Parathyroid adenoma (tissue), 2 donors: ENCODE measurements around the gene PRSS21.

Experiments
- H2AFZ ChIP-seq: fragments of 300-600 bp; sonication (generic); one replicate; pipeline ENCODE4 v1.7.0; 2017; ENCODE audit warnings: antibody characterized with exemption, mild to moderate bottlenecking
- H3K27ac ChIP-seq: fragments of 300-600 bp; sonication (generic); one replicate; pipeline ENCODE4 v1.7.0; 2017
- H3K27me3 ChIP-seq: fragments of 300-600 bp; sonication (generic); one replicate; pipeline ENCODE4 v1.7.0; 2017; ENCODE audit warnings: low read length; ENCODE audit not compliant: control insufficient read depth, insufficient read depth
- H3K36me3 ChIP-seq: fragments of 300-600 bp; sonication (generic); one replicate; pipeline ENCODE4 v1.7.0; 2017; ENCODE audit warnings: low read length; ENCODE audit not compliant: control insufficient read depth, insufficient read depth
- H3K4me1 ChIP-seq: fragments of 300-600 bp; sonication (generic); one replicate; pipeline ENCODE4 v1.7.0; 2017; ENCODE audit warnings: control low read depth
- H3K4me2 ChIP-seq: fragments of 300-600 bp; sonication (generic); one replicate; pipeline ENCODE4 v1.7.0; 2017; ENCODE audit warnings: low read length
- H3K4me3 ChIP-seq: fragments of 300-600 bp; sonication (generic); one replicate; pipeline ENCODE4 v1.7.0; 2017; ENCODE audit warnings: low read depth, low read length
- H3K79me2 ChIP-seq: fragments of 300-600 bp; sonication (generic); one replicate; pipeline ENCODE4 v1.7.0; 2017; ENCODE audit warnings: control low read depth
- H3K9ac ChIP-seq: fragments of 300-600 bp; sonication (generic); one replicate; pipeline ENCODE4 v1.7.0; 2017; ENCODE audit warnings: mild to moderate bottlenecking
- H3K9me3 ChIP-seq: fragments of 300-600 bp; sonication (generic); one replicate; pipeline ENCODE4 v1.7.0; 2017; ENCODE audit warnings: low read length; ENCODE audit not compliant: control insufficient read depth
- TF ChIP-seq, protein P1 (sequence below): fragments of 300-600 bp; sonication (generic); IDR thresholded peaks from one replicate; pipeline ENCODE4 v1.7.0; 2017; ENCODE audit warnings: antibody characterized with exemption, mild to moderate bottlenecking
- donor health status: primary hyperparathyroidism.

The PRSS21 gene

DNA sequence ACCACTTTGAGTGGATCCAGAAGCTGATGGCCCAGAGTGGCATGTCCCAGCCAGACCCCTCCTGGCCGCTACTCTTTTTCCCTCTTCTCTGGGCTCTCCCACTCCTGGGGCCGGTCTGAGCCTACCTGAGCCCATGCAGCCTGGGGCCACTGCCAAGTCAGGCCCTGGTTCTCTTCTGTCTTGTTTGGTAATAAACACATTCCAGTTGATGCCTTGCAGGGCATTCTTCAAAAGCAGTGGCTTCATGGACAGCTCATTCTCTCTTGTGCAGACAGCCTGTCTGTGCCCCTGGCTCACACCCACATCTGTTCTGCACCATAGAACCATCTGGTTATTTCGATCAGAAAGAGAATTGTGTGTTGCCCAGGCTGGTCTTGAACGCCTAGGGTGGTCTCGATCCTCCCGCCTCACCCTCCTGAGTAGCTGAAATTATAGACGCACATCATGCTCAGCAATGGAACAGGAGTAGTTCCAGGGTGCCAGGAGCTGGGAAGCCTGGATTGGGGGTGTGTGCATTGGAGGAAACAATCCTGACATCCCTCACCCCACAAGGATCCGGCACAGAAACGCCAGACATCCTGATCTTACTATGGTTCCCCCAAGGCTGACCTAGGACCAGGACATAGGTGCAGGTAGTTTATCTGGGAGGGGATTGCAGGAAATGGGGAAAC lies 4.6 kb downstream of the PRSS21 start:
- Histone ChIP-seq H3K27ac (no peak overlapping the region), H3K4me2 (no peak overlapping the region), H2AFZ (no peak overlapping the region), H3K9ac (no peak overlapping the region), H3K4me3 (no peak overlapping the region), H3K79me2 (no peaks in the 10 kb centered on the region), H3K4me1 (no peaks in the 10 kb centered on the region), H3K27me3 (no peaks in the 10 kb centered on the region), H3K36me3 (no peaks in the 10 kb centered on the region), H3K9me3 (no peaks in the 10 kb centered on the region)
- TF ChIP-seq, protein P1, sequence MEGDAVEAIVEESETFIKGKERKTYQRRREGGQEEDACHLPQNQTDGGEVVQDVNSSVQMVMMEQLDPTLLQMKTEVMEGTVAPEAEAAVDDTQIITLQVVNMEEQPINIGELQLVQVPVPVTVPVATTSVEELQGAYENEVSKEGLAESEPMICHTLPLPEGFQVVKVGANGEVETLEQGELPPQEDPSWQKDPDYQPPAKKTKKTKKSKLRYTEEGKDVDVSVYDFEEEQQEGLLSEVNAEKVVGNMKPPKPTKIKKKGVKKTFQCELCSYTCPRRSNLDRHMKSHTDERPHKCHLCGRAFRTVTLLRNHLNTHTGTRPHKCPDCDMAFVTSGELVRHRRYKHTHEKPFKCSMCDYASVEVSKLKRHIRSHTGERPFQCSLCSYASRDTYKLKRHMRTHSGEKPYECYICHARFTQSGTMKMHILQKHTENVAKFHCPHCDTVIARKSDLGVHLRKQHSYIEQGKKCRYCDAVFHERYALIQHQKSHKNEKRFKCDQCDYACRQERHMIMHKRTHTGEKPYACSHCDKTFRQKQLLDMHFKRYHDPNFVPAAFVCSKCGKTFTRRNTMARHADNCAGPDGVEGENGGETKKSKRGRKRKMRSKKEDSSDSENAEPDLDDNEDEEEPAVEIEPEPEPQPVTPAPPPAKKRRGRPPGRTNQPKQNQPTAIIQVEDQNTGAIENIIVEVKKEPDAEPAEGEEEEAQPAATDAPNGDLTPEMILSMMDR, result no peak

DNA sequence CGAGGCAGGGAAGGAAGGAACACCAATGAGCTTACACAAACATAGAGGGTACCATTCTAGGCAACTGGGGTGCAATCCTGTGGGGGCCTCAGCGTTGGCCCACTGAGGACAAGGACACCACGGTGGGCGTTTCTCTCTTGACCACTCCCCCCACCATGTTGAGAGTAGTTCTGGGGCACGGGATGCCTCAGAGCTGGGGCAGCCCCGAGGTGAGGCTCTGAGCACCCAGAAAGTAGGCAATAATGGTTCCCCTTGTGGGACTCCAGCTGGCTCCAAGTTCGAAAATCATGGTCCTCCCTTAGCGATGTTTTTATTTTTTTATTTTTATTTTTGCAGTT lies 5.1 kb downstream of the PRSS21 start:
- Histone ChIP-seq H3K27ac (no peak overlapping the region), H3K79me2 (no peaks in the 10 kb centered on the region), H2AFZ (no peak overlapping the region), H3K4me1 (no peaks in the 10 kb centered on the region), H3K36me3 (no peaks in the 10 kb centered on the region), H3K9ac (no peak overlapping the region), H3K4me2 (no peak overlapping the region), H3K4me3 (no peak overlapping the region), H3K27me3 (no peaks in the 10 kb centered on the region), H3K9me3 (no peaks in the 10 kb centered on the region)
- TF ChIP-seq, protein P1, result no peak

DNA sequence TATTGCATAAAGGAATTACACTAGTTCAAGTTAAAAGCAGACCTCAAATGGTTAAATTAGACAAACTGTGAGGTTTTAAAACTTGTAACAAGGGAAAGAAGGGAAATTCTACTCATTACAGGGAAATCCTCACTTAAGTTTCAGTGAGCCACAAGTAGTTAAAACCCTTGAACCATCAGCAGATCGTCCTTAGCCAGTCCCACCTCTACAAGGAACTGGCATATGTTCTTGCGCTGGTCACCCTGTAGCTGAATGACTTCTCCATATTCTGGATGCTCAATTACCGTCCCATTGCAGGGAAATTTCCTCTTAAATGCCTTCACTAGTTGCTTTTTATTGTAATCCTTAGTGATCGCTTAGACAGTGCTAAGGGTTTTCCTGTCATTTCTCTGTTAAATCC lies 5.5 kb downstream of the PRSS21 start:
- no peak overlapping the region for H3K4me3 ChIP-seq
- H3K9ac ChIP-seq, result no peak overlapping the region
- no peaks in the 10 kb centered on the region for H3K9me3 ChIP-seq
- TF ChIP-seq, protein P1, result no peak
- H3K36me3 ChIP-seq, result no peaks in the 10 kb centered on the region
- H3K27ac ChIP-seq, result no peak overlapping the region
- H3K79me2 ChIP-seq, result no peaks in the 10 kb centered on the region
- no peak overlapping the region for H2AFZ ChIP-seq
- H3K4me1 ChIP-seq, result no peaks in the 10 kb centered on the region
- H3K4me2 ChIP-seq, result no peak overlapping the region
- no peaks in the 10 kb centered on the region for H3K27me3 ChIP-seq

DNA sequence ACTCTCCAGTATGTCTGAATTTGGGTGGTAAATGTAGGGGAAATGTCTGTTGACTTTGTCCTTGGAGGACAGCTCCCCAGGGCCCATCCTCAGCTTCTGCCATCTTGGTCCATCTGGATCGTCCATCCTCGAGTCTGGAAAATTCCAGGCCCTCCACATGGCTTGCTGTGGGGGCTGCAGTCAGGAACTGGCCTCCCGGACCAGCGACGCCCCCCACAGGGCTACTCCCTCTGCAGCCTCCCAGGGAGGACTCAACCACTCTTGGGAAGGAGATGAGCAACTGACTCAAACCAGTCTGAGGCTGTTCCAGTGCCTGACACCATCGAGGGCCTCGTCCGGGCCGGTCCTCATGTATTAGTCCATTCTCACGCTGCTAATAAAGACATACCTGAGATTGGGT lies 7.6 kb downstream of the PRSS21 start:
- TF ChIP-seq, protein P1, result no peak
- H3K9me3 ChIP-seq, result no peaks in the 10 kb centered on the region
- H2AFZ ChIP-seq, result no peak overlapping the region
- no peaks in the 10 kb centered on the region for H3K79me2 ChIP-seq
- no peaks in the 10 kb centered on the region for H3K36me3 ChIP-seq
- H3K9ac ChIP-seq, result no peak overlapping the region
- no peak overlapping the region for H3K4me3 ChIP-seq
- no peaks in the 10 kb centered on the region for H3K27me3 ChIP-seq
- peaks cover 4% of the 10 kb centered on the region for H3K4me1 ChIP-seq
- no peak overlapping the region for H3K27ac ChIP-seq
- no peak overlapping the region for H3K4me2 ChIP-seq

DNA sequence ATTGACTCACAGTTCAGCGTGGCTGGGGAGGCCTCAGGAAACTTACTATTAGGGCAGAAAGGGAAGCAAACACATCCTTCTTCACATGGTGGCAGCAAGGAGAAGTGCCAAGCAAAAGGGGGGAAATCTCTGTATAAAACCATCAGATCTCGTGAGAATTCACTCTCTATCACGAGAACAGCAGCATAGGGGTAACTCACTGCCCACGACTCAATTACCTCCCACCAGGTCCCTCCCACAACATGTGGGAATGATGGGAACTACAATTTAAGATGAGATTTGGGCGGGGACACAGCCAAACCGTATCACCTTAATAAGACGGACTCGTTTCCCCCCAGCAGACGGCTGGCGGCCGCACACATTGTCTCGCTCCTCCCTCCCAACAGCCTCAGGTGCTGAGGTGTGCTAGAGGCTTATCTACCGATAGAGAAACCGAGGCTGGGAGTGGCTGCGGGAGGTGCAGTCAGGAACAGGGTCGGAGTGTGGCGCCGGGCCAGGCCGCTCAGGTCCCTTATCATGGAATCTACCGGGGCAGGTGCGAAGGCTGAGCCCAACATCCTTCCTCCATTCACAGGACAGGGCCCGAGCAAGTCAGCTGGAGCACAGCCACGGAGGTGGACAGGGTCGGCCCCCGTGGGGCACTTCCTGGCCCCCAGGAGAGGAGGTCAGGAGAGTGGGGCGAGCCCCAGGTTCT lies 8.2 kb downstream of the PRSS21 start:
- Histone ChIP-seq H3K4me2 (no peak overlapping the region), H3K4me1 (peaks cover 10% of the 10 kb centered on the region), H3K27ac (no peak overlapping the region), H3K9me3 (no peaks in the 10 kb centered on the region), H3K36me3 (no peaks in the 10 kb centered on the region), H3K4me3 (no peak overlapping the region), H3K27me3 (no peaks in the 10 kb centered on the region), H2AFZ (no peak overlapping the region), H3K9ac (no peak overlapping the region), H3K79me2 (no peaks in the 10 kb centered on the region)
- TF ChIP-seq, protein P1, result no peak
